Stimulated activated CD4-positive, alpha-beta T cell treated with anti-CD3 and anti-CD28 coated beads, Interleukin-15, amount 100 ng/mL, for 24 hours (primary cell): ENCODE results near the gene PMF1.
"Not testable (repeated sequence)": the region's sequence is repeated elsewhere in the genome, so short reads cannot be mapped to it uniquely, and the experiment has no call there.

Experiments used
- DNase-seq: peaks from one replicate; pipeline ENCODE4 v3.0.0-alpha.2; 2020

The PMF1 gene

DNA sequence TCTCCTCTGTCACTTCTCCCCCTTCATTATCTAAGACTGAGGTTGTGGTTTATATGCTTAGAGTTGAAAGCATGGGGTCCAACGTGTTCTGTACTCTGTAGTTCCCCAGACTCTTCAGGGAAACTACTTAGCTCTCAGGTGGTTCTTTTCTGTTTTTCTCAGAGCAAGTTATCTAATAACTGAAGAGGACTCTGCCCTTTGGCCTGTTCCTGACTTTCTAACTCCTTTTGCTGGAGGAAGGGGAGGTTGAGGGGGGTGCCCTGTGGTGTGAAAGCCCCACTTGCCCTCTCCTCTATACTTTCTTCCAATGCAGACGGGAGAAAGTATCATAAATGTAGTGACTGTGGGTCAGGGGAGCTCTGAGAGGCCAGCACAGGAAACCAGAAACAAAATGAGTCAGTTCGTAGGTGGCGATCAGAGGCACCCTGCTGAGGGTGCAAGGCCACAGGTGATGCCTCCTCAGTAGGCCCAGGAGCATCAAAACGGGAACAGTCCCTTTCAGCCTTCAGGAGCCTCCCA lies 13.9 kb upstream of the PMF1 start:
- DNase-seq = peak; percentile 49

DNA sequence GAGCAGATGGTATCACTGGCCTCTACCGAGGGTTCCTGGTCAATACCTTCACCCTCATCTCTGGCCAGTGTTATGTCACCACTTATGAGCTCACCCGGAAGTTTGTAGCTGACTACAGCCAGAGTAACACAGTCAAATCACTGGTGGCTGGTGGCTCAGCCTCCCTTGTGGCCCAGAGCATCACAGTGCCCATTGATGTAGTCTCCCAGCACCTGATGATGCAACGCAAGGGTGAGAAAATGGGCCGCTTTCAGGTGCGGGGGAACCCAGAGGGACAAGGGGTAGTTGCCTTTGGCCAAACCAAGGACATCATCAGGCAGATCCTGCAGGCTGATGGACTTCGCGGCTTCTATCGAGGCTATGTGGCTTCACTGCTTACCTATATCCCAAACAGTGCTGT lies 12.8 kb upstream of the PMF1 start:
- DNase-seq = no peak

DNA sequence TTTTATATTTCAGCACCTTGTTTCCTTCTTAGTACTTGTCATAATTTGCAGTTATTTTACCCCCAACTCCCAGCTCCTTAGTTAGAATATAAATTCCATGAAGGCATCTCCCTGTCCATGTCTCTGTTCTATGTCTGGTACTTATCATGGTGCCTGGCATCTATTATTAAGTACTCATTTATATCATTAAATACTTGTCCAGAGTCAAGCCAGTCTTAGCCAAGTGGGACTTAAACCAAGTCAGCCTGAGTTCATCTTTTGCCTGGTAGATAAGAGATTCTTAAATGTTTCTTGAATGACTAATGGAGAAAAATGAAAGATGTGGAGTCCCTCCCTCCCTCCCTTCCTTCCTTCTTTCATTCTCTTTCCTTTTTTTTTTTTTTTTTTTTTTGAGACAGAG lies 9.5 kb upstream of the PMF1 start:
- DNase-seq = no peak

DNA sequence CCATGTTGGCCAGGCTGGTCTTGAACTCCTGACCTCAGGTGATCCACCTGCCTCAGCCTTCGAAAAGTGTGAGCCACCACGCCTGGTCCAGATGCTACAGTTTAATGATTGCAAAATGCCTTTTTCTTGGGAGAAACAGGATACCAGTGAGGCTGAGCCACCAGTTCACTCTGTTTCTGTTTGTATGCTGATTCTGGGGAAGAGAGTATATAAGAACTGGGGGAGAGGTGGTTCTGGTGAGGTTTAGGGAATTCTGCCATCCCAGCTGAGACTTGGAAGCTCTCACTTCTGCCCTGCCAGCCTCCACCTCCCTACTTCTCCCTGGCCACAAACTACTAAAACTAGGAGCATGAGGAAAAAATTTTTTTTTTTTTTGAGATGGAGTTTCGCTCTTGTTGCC lies 8.1 kb upstream of the PMF1 start:
- no peak for DNase-seq

DNA sequence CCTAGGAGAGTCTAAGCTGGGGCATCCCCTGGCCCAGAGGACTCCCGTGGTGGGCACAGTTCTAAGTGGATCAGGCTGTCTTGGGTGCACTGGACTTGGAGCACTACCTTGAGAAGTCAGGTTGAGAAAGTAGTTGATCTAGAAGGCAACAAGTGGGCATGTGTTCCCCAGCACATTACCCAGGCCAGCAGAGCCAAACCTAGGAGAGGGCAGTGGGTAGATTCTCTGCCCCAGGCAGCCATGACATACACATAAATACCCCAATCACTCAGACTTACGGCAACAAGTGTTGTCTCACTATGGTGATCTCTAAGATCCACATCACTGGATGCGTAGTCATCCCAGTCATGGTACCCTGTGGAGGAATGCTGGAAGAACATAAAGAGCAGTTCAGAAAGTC lies 1.6 kb upstream of the PMF1 start:
- DNase-seq = no peak

DNA sequence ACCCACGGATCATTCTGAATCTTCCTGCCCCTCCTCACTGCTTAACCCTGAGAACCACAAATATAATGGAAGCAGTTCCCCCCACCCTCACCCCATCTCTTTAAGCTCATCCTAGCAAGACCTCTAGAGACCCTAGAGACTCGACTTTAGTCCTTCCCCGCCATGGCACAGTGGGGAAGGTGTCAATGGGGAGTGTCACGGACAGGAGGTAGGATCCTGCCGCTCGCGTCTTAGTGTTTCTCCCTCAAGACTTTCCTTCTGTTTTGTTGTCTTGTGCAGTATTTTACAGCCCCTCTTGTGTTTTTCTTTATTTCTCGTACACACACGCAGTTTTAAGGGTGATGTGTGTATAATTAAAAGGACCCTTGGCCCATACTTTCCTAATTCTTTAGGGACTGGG lies 677 bp upstream of the PMF1 start:
- no peak for DNase-seq

DNA sequence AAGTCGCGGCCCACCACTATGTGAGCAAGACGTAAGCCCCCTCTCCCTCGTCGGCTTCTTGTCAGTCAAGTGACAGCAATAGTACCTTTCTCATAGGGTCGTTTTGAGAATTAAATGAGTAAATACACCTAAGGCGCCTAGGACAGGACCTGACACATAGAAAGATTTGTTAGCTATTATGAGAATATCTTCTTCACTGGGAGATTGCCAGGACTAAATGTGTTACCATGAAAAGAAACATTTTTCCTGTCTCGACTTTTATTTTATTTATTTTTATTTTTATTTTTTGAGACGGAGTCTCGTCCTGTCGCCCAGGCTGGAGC lies 798 bp downstream of the PMF1 start:
- no peak for DNase-seq

DNA sequence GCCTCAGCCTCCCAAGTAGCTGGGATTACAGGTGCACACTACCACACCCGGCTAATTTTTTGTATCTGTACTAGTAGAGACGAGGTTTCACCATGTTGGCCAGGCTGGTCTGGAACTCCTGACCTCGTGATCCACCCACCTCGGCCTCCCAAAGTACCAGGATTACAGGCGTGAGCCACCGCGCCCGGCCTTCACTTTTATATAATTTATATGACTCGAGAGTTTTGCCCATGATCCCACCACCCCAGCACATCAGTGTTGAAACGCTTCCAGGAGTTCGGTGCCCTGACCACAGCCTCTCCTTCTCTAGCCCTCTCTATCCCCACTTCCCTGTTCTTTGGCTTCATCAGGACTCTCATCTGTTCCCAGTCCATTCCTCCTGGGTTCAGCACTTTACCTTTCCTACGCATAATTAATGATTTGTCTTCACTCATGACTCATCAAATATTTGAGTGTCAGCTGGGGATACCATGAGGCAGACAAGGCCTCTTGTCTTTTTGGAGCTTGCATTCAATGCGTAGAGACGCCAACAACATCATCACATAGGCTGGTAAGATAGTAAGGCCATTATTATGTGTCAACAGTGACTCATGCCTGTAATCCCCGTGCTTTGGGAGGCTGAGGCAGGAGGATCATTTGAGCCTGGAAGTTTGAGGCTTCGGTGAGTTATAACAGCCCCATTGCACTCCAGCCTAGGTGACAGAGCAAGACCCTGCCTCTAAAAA lies 1.4 kb downstream of the PMF1 start:
- DNase-seq = peak; percentile 50

DNA sequence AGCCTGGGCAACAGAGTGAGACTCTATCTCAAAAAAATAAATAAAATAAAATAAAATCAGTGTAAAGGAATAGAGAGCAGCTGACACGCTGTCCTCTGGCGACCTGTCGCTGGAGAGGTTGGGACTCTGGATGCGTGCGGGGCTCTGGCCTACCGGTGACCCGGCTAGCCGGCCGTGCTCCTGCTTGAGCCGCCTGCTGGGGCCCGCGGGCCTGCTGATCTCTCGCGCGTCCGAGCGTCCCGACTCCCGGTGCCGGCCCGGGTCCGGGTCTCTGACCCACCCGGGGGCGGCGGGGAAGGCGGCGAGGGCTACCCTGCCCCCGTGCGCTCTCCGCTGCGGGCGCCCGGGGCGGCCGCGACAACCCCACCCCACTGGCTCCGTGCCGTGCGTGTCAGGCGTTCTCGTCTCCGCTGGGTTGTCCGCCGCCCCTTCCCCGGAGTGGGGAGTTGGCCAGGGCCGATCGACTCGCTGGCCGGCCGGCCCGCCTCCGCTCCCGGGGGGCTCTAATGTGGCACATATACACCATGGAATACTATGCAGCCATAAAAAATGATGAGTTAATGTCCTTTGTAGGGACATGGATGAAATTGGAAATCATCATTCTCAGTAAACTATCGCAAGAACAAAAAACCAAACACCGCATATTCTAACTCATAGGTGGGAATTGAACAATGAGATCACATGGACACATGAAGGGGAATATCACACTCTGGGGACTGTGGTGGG lies 3.7 kb downstream of the PMF1 start:
- not testable (repeated sequence) for DNase-seq

DNA sequence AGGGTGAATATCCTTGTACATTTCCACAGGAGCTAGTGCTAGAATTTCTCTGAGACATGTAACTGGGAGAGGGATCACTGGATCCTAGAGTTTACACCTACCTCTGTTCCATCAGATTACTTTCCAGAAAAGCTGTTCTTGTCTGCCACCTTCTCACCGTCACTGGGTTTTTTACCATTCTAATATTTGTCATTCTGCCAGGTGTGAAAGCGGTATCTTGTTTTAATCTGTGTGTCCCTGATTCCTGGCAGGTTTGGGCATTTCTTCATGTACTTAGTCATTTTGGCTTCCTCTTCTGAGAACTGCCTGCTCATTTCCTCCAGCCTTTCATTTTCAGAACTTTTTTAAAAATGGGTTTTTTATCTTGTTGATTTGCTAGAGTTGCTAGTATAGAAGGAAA lies 5.1 kb downstream of the PMF1 start:
- peak; percentile 52 for DNase-seq

DNA sequence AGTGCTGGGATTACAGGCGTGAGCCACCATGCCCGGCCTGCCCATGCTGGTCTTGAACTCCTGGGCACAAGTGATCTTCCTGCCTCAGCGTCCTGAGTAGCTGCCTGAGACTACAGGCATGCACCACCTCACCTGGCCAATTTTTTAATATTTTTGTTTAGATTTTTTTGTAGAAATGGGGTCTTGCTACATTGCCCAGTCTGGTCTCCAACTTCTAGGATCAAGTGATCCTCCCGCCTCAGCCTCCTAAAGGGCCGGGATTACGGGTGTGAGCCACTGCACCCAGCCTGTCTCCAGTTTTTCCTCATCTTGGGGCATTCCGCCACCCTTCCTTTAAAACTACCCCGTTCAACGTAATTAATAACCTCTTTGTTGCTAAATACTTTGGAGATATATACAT lies 7.4 kb downstream of the PMF1 start:
- DNase-seq = no peak

DNA sequence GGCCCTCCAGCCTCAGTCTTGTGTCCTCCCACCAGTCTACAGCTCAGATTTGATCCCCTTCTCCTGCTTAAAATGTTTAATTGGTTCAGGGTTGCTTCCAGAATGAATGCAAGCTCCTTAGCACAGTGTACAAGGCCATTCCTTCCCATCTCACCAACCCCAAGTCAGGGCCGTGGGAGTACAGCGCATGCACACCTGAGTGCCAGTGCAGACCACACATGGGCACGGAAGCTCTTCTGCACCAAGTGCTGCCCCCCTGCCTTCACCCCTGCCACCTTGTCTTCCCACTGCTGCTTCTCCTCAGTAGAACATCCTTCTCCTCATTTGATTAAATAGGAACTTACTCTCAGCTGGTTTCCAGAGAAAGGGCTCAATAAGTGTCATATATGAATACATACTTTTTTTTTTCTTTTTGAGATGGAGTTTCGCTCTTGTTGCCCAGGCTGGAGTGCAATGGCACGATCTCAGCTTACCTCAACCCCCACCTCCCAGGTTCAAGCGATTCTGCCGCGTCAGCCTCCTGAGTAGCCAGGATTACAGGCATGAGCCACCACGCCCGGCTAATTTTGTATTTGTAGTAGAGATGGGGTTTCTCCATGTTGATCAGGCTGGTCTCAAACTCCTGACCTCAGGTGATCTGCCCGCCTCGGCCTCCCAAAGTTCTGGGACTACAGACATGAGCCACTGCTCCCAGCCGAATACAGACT lies 9.3 kb downstream of the PMF1 start:
- DNase-seq = peak; percentile 41

DNA sequence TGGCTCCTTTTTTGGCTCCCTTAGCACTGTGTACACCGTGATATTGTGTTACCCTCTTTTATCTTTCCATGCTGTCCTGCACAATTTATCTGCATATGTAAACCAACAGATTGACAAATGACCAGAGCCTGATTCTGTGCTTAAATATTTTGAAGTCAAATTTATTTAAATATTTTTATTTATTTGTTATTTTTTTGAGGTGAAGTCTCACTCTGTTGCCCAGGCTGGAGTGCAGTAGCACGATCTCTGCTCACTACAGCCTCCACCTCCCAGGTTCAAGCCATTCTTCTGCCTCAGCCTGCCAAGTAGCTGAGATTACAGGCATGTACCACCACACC lies 12.8 kb downstream of the PMF1 start:
- peak; percentile 4 for DNase-seq

DNA sequence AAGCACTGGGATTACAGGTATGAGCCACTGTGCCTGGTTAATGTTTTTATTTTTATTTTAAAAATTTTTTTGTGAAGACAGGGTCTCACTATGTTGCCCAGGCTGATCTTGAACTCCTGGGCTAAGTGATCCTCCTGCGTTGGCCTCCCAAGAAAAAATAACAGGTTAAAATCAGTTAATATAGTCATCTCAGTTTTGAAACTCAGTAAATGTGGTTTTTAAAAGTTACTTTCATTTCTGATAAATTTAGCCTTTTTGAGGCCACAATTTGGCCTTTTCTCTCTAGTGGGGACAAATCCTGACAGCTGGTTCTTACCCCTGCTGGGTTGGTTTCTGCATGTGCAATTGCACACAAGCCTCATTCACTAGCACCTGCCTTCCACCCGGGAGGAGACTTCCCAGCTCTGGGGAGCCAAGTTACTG lies 13.3 kb downstream of the PMF1 start:
- peak; percentile 55 for DNase-seq

DNA sequence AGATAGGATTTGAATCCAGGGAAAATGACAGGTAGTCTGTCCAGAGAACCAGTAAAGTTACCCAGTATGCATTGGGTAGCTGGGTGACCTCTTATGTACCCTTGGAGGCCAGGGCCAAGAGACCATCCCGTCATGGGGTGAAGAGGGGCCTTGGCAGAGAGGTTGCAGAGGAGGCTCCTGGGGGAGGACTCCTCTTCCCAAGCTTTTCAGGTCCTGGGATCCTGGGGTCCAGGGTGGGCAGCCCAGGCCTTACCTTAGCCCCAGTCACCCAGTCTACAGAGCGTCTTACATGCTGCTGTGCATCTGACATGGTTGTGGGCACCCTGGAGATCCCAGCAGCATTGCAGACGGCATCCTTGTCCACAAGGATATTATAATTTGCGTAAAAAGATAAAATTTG lies 14.0 kb downstream of the PMF1 start:
- no peak for DNase-seq

DNA sequence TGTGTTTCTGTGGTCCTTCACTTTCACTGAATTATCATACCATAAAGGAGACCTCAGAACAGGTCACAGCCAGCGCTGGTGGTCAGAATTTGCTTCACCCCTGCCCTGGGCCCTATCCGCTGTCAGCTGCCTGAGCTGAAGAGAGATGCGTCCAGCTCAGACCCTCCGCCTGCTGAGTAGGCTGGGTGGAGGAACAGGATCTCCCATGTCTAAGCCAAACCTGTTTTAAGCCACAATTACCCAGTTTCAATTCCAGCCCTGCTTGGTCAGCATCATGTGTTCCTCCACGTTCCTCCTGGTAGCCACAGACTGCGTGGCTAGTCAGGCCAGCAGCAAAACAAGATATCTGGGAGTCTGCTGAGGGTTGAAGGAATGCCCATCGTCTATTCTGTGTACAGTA lies 15.7 kb downstream of the PMF1 start:
- no peak for DNase-seq

DNA sequence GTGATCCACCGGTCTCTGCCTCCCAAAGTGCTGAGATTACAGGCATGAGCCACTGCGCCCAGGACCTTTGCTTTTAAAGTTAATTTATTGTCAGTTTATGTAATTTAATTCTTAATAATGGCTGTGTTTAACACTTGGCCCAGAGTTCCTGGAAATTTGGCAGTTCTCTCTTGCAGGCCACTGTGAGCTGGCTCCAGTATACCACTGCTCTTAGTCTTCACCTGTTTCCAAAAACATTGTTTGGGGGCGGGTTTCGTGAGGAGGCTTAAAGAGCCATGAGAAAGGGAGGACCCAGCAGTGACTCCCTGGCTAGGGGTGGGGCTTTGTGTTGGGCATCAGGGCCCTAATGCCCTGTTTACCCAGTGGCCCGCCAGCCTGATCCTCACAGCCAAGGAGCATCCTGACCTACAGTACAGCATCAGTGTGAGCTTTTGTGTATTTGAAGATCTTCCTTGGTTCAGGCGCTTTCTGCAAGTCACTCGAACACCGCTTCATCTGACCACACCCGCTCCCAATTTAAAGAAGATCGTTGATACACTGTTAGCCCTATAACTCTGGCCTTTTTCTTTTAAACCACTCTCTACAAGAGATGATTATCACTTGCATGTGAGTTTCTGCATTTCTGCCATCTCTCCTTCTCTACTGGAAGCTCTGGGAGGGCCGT lies 17.1 kb downstream of the PMF1 start:
- no peak for DNase-seq

DNA sequence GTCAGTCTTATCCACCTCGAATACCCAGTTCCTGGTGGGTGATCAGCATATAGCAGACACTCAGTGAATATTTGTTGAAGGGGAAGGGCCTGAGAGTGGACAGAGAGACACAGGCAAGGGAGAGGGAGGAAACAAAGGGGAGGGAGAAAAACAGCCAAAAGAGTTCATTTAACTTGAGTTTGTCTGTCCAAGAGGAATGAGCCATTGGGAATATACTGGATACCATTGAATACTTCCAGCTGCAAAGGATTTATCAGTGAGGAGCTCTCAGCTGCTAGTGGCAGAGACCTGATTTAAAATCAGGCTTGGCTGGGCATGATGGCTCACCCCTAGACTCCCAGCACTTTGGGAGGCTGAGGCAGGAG lies 17.6 kb downstream of the PMF1 start:
- DNase-seq = no peak

DNA sequence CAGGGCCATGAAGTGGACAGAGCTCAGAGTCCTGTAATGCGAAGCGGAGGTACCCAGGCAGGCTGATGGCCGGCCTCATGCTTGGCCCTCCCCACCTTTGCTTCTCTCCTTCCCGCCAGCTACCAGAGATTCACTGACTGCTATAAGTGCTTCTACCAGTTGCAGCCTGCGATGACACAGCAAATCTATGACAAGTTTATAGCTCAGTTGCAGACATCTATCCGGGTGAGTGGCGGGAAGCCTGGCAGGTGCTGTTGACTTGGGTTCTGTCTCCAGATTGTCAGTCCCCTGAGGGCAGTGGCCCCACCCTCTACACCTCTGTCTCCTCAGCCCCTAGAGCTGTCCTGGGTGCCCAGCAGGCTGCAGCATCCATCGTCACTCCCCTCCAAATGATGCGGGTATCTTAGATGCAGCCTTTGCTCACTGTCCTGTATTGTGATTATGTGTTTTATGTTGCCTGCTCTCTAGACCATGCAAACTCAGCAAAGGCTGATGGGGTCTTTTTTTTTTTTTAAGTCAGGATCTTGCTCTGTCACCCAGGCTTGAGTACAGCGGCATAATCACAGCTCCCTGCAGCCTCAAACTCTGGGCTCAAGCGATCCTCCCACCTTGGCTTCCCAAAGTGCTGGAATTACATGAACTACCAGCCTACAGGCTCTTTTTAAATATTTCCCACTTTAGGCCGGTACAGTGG lies 19.5 kb downstream of the PMF1 start:
- no peak for DNase-seq

DNA sequence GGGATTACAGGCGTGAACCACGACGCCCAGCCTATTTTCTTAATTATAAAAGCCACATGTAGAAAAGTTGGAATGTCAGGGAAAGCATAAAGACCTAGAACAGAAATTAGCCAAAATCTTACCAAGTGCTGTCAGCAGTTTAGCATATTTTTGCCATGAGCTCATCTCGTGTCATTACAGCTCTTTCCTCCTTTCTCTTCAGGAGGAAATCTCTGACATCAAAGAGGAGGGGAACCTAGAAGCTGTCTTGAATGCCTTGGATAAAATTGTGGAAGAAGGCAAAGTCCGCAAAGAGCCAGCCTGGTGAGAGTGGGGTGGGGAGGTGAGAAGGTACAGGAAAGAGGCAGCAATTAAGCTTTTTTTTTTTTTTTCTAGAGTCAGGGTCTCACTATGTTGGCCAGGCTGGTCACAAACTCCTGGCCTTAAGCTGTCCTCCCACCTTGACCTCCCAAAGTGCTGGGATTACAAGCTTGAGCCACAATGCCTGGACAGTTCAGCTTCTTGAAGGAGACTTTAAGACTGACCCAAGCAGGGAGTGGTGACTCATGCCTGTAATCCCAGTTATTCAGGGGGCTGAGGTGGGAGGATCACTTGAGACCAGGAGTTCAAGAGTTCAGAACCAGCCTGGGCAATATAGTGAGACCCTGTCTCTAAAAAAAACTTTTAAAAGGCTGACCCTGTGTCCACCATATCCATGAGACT lies 20.8 kb downstream of the PMF1 start:
- DNase-seq = no peak

DNA sequence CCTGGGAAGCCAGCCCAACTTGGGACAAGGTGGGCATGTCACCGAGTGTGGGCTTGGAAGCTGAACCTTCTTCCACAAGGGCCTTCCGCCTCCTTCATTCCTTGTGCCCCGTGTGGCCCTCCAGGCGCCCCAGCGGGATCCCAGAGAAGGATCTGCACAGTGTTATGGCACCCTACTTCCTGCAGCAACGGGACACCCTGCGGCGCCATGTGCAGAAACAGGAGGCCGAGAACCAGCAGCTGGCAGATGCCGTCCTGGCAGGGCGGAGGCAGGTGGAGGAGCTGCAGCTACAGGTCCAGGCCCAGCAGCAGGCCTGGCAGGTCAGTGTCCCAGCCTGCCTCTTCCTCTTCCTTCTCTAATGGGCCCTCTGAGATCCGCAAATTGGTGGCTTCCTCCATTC lies 23.4 kb downstream of the PMF1 start:
- no peak for DNase-seq

DNA sequence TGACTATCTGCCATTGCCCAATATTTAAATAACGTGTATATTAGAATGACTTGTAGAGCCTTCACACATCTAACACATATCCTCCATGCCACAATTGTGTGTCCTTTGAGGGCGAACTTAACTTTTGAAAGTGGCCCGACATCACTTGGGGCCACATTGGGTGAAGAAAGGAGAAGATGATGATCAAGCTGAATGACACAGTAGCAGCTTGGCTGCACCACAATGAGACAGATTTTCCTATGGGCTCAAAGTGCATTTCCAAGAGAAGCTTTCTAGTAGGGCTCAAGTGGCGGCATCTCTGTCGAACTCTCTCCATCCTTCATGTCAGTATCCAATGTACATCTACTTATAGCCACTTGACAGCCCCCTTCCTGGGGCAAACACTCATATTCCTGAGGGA lies 25.4 kb downstream of the PMF1 start:
- DNase-seq = no peak
